ENCODE results near the gene VPS33B.

Gene VPS33B

GRCh38 chr15:91027677-91028076, 5.3 kb upstream of the VPS33B start:
- no peak for TF ChIP-seq RAD21 (IDR thresholded peaks at IDR 0.05; ENCODE audit: low read depth)
- TF ChIP-seq EP300 (IDR thresholded peaks at IDR 0.05; ENCODE audit: borderline replicate concordance) = no peak
- no peak for TF ChIP-seq YY1 (IDR thresholded peaks at IDR 0.05; ENCODE audit: low read depth)
- no peak for TF ChIP-seq ZBTB7A (IDR thresholded peaks at IDR 0.05; ENCODE audit: low read depth)
- no peak for TF ChIP-seq REST (IDR thresholded peaks at IDR 0.05; ENCODE audit: low read depth)
- no peak for TF ChIP-seq TCF12 (IDR thresholded peaks at IDR 0.05; ENCODE audit: low read depth)
- no peak for TF ChIP-seq FOXM1 (IDR thresholded peaks at IDR 0.05; ENCODE audit: borderline replicate concordance, low read depth)
- no peak for TF ChIP-seq MAX (IDR thresholded peaks at IDR 0.05)
- TF ChIP-seq CEBPB (IDR thresholded peaks at IDR 0.05) = no peak

GRCh38 chr15:91023720-91024119, 1.3 kb upstream of the VPS33B start:
- TF ChIP-seq TAF1 (IDR thresholded peaks at IDR 0.05; ENCODE audit: low read depth) = no peak
- no peak for TF ChIP-seq FOXM1 (IDR thresholded peaks at IDR 0.05; ENCODE audit: borderline replicate concordance, low read depth)
- no peak for TF ChIP-seq CREB1 (IDR thresholded peaks at IDR 0.05; ENCODE audit: low read depth)
- no peak for TF ChIP-seq TEAD4 (IDR thresholded peaks at IDR 0.05)
- no peak for TF ChIP-seq YY1 (IDR thresholded peaks at IDR 0.05; ENCODE audit: low read depth)
- TF ChIP-seq USF1 (IDR thresholded peaks at IDR 0.05) = no peak
- no peak for TF ChIP-seq NFIC (IDR thresholded peaks at IDR 0.05)
- TF ChIP-seq EGR1 (IDR thresholded peaks at IDR 0.05) = no peak

- TF ChIP-seq FOXM1 (IDR thresholded peaks at IDR 0.05; ENCODE audit: borderline replicate concordance, low read depth) (no peak), REST (IDR thresholded peaks at IDR 0.05; ENCODE audit: low read depth) (no peak), TAF1 (IDR thresholded peaks at IDR 0.05; ENCODE audit: low read depth) (no peak), EP300 (IDR thresholded peaks at IDR 0.05; ENCODE audit: borderline replicate concordance) (no peak), RAD21 (IDR thresholded peaks at IDR 0.05; ENCODE audit: low read depth) (no peak), TEAD4 (IDR thresholded peaks at IDR 0.05) (no peak), ZBTB7A (IDR thresholded peaks at IDR 0.05; ENCODE audit: low read depth) (no peak), TCF12 (IDR thresholded peaks at IDR 0.05; ENCODE audit: low read depth) (no peak), EGR1 (IDR thresholded peaks at IDR 0.05) (no peak), CEBPB (IDR thresholded peaks at IDR 0.05) (no peak), USF1 (IDR thresholded peaks at IDR 0.05) (no peak), CREB1 (IDR thresholded peaks at IDR 0.05; ENCODE audit: low read depth) (no peak), NFIC (IDR thresholded peaks at IDR 0.05) (no peak)
Measured at GRCh38 chr15:91022832-91023129, 387 bp upstream of the VPS33B start.

GRCh38 chr15:91021516-91022074, 799 bp downstream of the VPS33B start:
- peak; percentile 36; the same call in 1 of the 2 replicates for TF ChIP-seq NFIC (IDR thresholded peaks at IDR 0.05)
- no peak for TF ChIP-seq FOXM1 (IDR thresholded peaks at IDR 0.05; ENCODE audit: borderline replicate concordance, low read depth)

GRCh38 chr15:91018158-91018557, 4.2 kb downstream of the VPS33B start:
- TF ChIP-seq USF1 (IDR thresholded peaks at IDR 0.05) (no peak), TEAD4 (IDR thresholded peaks at IDR 0.05) (no peak), CREB1 (IDR thresholded peaks at IDR 0.05; ENCODE audit: low read depth) (no peak)

GRCh38 chr15:91017716-91018115, 4.7 kb downstream of the VPS33B start:
- no peak for TF ChIP-seq NFIC (IDR thresholded peaks at IDR 0.05)
- no peak for TF ChIP-seq EP300 (IDR thresholded peaks at IDR 0.05; ENCODE audit: borderline replicate concordance)
- TF ChIP-seq USF1 (IDR thresholded peaks at IDR 0.05) = no peak
- TF ChIP-seq TEAD4 (IDR thresholded peaks at IDR 0.05) = no peak
- TF ChIP-seq CEBPB (IDR thresholded peaks at IDR 0.05) = no peak
- TF ChIP-seq YY1 (IDR thresholded peaks at IDR 0.05; ENCODE audit: low read depth) = no peak
- TF ChIP-seq TAF1 (IDR thresholded peaks at IDR 0.05; ENCODE audit: low read depth) = no peak
- no peak for TF ChIP-seq FOXM1 (IDR thresholded peaks at IDR 0.05; ENCODE audit: borderline replicate concordance, low read depth)

All from Ishikawa (cell line).